ENCODE measurements around the gene STK24.
"Not testable (repeated sequence)": the region's sequence is repeated elsewhere in the genome, so short reads cannot be mapped to it uniquely, and the experiment has no call there.

Gene STK24

DNA sequence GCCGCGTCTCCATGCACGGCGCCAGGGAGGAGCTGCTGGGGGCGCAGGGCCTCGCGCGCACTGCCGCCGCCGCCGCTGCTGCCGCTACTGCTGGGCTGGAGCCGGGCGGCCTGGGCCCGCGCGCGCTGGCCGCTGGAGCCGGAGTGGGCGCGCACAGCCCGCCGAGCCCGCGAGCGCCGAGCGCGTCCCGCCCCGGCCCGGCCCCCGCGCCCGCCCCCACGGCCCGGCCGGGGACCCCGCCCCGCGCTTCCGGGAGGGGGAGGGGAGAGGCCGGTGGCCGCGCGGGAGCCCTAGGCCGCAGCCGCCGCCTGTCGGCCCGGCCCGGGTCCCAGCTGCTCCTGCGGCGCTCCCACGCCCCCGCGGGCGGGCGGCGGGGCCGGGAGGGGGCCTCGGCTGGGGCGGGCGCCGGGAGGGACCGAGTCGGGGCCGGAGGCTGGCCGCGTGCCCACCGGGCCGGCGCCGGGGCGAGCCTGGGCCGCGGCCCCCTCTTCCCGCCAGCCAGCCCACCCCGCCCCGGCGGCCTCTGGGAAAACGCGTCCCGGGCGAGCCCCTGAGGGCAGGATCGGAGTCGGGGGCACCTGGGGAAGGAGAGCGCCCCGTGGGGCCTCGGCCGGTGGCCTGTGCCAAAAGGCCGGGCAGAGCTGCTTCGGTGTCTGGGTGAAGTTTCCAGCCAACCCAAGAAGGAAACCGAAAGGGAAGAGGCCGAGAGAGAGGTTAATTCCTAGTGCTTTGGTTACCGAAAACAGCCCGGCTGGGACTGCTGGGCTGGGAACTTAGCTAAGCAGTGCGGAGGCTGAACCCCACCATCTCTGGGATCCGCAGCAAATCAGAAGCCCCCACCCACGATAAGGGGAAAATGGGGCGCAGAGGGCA is at the start of gene STK24:
Gene STK24, minus strand, starts transcription at position 145 of the 873 bp plus-strand sequence. CDS start 321 bp downstream, outside the sequence.
- peak; percentile 76 for DNase-seq

DNA sequence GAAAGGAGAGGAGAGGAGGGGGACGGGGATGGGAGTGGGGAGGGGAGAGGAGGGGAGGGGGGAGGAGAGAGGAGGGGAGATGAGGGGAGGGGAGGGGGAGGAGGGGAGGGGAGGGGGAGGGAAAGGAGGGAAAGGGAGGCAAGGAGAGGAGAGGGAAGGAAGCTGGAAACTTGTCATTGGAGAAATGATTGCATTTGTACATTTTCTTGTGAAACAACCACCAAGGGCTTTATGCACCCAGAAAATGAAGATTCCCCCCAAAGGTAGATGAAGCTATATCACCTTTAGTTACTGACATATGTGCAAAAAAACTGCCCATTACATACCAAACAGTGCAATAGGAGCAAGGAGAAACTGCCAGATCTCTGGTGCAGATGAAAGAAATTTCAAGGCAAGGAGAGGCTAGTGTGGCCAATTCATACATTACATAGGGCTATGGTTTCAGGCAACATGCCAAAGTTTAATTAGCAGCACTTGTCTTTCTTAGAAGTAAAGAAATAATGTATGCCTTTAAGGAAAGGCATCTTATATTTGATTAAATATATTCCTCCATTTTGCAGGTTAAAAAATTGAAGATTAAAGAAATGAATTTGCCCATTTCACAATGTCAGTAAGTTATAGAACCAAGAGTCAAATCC is 49.5 kb upstream of the STK24 start:
- no peak for DNase-seq

DNA sequence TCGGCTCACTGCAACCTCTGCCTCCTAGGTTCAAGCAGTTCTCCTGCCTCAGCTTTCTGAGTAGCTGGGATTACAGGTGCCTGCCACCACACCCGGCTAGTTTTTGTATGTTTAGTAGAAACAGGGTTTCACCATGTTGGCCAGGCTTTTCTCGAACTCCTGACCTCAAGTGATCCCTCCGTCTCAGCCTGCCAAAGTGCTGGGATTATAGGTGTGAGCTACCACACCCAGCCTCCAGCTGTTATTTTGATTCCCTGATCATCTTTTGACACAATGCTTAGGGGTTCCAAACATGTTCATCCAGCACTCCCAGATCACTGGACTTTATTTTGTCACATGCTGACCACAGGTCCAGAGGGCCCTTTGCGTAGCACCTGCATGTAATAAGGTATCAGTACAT is 47.7 kb upstream of the STK24 start:
- DNase-seq = not testable (repeated sequence)

DNA sequence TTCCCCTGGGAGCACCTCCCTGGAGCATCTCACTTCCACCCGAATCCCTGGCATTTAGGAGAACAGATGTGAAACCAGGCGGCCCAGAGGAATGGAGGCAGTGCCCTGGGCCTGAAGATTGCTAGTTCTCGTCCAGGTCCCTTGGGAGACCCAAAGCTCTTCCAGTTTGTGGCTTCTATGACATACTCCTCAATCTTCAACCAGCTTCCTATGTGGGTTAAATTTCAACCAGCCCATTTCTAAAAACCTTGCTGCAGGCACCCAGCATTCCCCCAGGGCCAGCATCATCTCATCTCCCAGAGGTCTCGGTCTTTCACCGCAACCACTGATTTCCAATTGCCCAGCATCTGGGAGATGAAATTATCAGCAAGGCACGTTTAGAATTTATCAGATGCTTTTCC is 46.0 kb upstream of the STK24 start:
- DNase-seq = no peak

DNA sequence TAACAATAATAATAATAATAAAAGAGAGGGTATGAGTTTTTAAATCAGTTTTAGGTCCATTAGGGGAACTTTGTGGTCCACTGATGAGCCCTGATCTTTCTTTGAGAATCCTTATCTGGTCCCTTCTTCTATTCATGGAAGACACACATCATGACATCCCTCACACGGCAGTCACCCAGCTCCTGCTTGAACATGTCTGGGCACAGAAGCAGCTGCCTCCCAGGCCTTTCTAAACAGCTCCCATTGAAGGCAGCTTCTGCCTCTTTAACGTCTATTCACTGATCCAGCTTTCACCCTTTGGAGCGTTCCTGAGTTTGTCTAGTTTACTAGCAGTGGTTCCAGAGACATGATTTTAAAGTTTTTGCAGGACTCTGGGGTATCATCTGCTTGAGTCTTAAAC is 42.6 kb upstream of the STK24 start:
- DNase-seq = no peak

DNA sequence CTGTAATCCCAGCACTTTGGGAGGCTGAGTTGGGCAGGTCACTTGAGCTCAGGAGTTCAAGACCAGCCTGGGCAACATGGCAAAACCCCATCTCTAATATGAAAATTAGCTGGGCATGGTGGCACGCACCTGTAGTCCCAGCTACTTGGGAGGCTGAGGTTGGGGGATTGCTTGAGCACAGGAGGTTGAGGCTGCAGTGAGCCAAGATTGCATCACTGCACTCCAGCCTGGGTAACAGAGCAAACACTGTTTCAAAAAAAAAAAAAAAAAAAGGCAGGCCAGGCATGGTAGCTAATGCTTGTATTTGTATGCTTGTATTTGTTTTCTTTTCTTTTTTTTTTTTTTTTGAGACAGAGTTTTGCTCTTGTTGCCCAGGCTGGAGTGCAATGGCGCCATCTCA is 38.7 kb upstream of the STK24 start:
- DNase-seq = not testable (repeated sequence)

DNA sequence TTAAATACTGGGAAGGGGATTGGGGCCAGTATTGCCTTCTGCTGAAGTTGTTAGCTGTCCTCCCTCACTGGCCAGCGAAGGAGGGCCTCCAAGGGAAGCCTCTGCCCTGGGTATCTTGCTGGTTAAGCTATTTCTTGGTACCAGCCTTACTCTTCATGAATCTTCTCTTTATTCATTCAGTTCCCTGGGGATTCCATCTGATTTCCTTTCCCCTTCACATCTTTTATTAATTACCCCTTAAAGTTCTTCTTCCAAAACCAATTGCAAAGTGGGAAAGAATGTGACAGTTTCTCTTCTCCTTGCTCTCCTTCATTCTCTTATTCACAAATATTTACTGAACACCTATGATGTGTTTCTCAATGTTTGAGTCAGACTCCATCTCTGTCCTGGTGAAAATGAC is 36.7 kb upstream of the STK24 start:
- DNase-seq = no peak

DNA sequence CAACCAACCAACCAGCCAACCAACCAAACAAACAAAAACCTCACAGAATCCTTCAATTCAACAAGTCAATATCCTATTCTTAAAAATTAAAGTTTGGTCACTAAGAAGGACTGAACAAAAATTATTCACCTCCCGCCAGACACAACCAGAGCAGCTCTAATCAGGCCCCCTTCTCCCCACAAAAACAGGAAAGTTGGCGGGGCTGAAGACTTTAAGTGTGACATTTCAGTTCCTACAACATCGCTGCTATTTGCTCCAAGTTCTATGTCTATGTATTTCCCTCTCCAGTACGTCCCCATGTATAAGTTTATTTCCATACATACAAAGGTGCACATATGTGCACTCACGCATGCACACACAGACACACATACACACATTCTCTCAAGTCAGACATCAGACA is 32.8 kb upstream of the STK24 start:
- no peak for DNase-seq

DNA sequence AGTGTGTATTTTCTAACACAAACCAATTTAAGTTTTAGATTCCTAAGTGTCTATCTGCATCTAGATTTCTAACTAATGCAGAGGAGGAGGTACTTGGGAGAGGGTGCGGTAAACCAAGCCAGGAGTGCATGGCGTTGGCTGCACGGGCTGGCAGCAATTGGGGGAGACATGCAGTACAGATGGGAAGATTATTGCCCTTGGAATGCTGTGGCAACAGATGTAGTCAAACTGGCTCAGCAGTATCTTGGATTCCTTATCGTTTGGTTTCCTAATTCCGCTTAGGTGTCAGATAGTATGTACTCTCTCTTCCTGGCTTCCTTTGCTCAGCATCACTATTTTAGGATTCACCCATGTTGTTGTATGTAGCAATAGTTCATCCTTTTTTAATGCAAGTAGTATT is 29.4 kb upstream of the STK24 start:
- peak; percentile 2 for DNase-seq

DNA sequence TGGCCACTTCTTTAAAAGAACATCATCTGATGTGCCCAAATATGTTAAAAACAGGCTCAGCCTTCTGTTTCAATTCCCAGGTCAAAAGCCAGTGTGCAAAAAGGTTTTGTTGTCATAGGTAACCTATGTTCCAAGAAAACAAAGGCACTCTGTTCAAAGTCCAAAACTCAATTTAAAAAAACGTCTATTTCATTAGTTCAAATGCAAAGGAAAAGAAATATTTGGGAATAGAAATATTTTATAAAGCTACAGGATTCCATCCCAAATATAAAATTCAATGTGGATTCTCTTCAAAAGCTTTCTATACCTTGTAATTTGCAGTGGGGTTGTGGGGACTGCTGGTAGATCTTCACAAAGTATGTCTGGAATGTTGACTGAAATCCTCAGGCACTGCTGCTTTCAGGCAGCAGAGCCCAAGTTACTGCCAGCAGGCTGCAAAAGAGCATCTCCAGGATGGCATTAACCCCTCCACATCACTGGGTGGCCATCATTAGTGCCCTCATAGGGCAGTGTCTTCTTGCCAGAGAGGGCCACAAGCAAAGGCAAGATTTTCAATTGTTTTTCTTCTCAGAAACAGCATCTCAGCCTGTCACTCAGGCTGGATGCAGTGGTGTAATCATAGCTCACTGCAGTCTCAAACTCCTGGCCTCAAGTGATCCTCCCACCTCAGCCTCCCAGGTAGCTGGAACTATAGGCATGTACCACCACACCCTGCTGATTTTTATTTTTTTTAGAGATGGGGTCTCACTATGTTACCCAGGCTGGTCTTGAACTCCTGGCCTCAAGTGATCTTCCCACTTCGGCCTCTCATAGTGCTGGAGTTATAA is 22.8 kb upstream of the STK24 start:
- no peak for DNase-seq

DNA sequence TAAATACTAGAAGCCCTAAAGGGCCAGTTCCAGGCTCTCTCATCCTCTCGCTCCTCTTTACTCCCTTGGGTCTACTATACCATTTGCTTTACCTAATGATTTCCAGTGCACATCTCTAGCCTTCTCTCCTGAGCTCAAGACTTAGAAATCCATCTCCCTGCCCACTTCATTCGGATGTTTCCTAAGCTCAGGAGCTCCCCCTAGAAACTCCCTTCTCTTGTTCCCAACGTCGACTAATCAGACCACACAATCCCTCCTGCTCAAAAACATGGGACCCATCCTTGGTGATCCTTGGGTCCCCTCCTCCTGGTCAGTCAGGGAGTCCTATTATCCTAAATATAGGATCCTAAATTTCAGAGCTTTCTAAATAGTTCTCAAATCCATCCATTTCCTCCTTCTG is 21.1 kb upstream of the STK24 start:
- peak; percentile 1 for DNase-seq

DNA sequence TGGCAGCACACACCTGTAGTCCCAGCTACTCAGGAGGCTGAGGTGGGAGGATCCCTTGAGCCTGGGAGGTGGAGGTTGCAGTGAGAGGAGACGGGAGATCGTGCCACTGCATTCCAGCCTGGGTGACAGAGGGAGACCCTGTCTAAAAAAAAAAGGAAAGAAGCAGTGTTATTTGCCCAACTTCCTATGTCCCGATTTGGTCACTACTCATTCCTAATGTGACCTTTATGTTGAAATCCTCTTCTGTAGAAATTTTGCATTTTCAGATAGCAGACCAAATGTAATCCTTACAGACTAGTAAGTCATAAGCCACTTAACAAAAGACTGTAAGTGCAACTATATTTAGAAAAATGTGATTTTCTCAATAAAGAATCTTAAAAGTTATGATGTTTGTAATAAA is 18.2 kb upstream of the STK24 start:
- DNase-seq = no peak

DNA sequence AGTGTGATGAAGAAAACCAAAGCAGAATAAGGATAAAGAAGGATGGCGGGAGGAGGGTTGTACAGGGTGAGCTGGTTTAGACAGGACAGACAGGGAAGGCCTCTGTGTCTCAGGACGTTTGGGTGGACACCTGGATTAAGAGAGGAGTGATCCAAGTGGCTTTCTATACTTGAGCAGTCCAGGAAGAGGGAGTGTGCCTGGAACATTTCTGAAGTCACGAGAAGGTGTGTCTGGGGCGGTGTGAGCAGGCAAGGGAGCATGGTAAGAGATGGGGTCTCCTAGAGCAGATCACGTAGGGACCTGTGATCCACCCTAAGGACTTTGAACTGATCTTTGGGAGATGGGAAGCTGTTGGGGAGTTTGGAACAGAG is 15.4 kb upstream of the STK24 start:
- DNase-seq = no peak

DNA sequence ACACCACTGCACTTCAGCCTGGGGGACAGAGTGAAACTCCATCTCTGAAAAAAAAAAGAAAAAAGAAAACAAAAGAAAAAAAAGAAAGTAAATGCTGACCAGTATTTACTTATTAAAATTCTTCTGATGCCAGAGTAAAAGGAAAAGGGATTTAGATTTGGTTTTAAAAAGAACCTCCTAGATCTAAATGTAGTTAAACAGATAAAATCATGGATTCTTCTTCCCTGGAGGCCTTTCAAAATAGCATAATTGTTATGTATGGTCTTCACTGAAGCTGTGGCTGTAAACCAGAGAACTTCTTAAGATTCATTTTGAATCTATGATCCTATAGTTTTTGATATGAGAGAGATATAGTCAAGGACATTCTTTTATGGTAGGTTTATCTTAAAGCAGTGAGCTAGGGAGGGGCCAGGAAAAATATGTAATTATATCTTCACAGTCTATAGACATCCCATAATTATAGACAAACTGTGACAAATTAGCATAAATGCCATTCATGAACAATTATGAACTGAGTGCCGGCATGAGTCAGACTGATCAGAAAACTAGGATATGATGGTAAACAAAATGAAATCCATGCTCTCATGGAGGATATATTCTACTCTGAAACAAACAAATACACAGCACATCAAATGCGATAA is 14.9 kb upstream of the STK24 start:
- no peak for DNase-seq

DNA sequence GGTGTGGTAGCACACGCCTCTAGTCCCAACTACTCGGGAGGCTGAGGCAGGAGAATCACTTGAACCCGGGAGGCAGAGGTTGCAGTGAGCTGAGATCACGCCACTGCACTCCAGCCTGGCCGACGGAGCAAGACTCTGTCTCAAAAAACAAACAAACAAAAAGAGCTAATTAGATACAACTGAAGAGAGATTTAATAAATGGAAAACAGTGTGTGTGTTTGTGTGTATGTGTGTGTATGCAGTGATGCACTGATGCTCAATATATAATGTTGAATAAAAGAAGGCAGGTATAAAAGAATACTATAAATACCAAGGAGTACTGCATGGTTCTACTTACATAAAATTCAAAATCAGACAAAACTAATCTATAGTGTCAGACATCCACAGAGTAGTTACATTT is 13.6 kb upstream of the STK24 start:
- not testable (repeated sequence) for DNase-seq

DNA sequence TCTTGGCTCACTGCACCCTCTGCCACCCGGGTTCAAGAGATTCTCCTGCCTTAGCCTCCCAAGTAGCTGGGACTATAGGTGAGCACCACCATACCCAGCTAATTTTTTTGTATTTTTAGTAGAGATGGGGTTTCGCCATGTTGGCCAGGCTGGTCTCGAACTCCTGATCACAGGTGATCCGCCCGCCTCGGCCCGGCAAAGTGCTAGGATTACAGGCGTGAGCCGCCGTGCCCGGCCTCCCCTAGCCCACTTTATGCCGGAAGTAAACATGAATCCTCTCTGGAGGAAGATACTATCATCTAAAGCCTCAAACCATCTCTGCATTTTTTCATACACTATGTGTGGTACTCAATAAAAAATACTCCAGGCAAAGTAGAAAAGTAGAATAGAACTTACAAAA is 12.6 kb upstream of the STK24 start:
- DNase-seq = not testable (repeated sequence)

DNA sequence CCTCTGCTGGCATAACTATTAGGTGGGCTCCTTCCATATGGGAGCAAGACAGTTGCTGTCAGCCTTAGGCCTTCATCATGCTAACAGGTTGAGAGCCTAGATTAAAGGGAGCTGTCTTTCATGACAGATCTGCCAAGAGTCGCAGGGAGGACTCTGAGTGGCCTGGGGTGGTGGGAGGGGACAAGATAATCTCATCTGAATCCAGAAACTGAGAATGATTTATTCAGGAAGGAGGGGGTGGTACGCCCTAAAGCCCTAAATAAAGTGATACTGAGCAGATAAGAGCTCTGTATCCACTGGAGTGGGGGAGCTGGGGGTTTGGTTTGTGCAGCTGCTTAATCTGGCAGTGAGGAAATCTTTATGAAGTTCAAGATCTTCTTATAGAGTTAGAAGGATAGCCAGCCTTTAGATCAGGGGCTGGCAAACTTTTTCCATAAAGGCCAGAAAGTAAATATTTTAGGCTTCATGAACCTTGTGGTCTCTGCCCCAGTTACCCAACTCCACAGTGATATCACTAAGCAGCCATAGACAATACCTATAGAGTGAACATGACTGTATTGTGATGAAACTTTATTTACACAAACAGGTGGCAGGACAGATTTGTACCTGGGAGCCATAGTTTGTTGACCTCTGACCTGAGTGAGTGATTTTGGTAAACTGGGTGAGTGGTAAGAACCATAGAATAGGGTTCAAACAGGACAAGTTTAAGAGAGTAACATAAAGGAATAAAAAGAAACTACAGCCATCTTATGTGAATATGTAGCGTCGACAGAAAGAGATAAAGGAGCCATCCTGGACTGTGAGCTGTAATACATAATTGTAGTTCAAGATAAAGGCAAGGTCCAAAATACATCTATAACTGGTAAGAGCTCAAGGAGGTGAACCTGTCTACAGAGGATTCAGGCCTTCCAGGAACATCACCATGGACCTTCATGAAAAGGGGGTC is 9.8 kb upstream of the STK24 start:
- no peak for DNase-seq

DNA sequence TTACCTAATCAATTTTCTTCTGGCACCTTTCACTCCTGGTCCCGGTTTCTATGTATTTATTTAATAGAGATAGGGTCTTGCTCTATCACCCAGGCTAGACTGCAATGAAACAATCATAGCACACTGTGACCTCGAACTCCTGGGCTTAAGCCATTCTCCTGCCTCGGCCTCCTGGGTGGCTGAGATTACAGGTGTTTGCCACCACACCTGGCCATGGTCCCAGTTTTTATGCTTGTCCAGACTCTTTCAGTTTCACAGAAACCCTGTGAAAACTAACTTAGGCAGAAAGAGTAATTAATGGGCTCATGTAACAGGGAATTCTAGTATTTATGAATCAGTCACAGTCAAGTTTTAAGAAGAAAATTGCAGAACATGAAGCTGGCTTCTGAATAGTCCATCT is 9.0 kb upstream of the STK24 start:
- DNase-seq = no peak

DNA sequence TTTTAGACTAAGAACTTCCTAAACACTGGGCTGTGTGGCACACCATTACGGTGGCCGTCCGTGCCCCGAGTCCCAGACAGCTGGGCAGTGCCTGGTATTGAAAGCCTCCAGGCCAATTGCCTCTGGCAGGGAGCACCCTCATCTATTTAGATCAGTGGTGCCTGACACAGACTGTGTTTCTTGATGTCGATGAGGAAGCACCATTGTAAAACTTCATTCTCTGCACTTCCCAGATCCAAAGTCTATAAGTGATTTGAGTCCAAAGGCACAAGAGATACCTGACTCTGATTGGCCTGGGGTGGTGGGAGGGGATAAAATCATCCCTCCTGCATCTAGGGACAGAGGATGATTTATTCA is 8.5 kb upstream of the STK24 start:
- no peak for DNase-seq

DNA sequence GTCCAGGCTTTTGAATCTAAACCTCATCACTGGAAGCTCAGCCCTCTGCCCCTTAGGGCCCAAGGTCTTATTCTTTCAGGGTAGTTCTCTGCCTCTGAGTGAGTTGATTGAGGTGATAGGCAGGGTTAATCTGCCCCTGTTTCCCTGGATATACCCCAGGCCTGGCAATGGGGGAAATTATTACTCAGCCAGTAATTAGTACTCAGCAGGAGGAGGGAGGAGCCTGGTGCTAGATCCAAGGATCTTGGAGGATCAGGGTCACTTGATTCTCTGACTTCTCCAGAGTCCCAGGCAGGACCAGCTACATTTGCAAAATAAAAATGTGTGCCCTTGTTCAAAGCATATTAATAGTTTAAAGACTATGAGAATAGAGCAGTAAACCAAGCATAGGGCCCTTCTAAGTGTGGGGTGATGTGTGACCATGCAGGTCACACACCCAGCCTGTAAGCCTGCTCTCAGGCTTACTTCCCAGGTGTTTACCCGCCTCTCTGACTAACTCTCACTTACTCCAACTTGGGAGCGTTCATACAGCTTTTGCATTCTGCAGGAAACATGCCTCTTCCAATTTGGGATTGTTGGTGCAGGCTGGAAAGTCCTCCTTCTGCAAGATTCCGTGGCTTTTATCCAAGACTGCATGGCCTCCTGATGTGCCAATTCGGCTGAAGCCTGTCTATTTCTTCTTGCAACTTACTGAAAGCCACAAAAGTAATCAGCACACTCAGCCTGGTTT is 7.9 kb upstream of the STK24 start:
- no peak for DNase-seq

DNA sequence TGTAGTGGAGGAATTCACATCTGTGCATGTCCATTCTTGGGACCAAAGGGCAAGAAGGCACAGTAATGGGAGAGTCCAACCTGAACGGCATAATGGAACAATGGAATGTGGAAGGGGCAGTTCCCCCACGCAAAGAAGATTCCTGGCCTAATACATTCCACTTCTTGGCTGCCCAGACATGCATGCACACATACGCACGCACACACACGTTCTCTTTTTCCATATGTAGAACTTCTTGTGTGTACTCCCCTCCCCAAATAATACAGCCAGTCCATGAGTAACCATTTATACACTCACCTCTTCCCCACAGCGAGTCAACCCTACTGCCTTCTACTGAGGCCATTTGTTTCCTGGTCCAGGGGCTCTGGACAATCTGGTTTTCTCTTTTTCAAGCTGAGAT is 6.0 kb upstream of the STK24 start:
- DNase-seq = no peak

Measured in DMS53 (cell line).